Esophagus squamous epithelium (tissue), 4 donors: ENCODE data around the gene NFATC2.

ENCODE experiments used
- CTCF ChIP-seq, 6 experiments: fragments of 450-650 bp in 4 of 6; fragments of 200-600 bp in 2 of 6; sonication (generic) in 2 of 6; IDR thresholded peaks; one replicate each; pipeline ENCODE4 v1.5.1; 2016 to 2019; ENCODE audit warnings: antibody characterized with exemption in 6 of 6, mild to moderate bottlenecking in 4 of 6, moderate library complexity in 4 of 6
- POLR2A ChIP-seq, 4 donors: fragments of 450-650 bp; IDR thresholded peaks; one replicate each; pipeline ENCODE4 v1.6.1; 2017; ENCODE audit warnings: antibody characterized with exemption in 4 of 4, mild to moderate bottlenecking in 4 of 4, moderate library complexity in 3 of 4

- no peak for TF ChIP-seq POLR2A (IDR thresholded peaks at IDR 0.05)
- TF ChIP-seq CTCF (IDR thresholded peaks at IDR 0.05): no peak
Observed at GRCh38 chr20:51529081-51529681, 13.3 kb downstream of the NFATC2 start.
